ENCODE data around the gene TASOR2.
A peak's percentile ranks its signal among the peaks of the same experiment; 100 is the strongest.

The TASOR2 gene

GRCh38 chr10:5679606-5680005 is 5.0 kb upstream of the TASOR2 start:
- ChIA-PET POLR2A (interaction anchor here (0.6 kb wide), 1 partner anchor 68 kb away, joined by 3 read pairs; no protein-coding TSS in a partner anchor), CTCF (interaction anchor here (0.8 to 1.2 kb wide), 3 partner anchors 9 to 227 kb away, joined by 3 to 7 read pairs (median 3); no protein-coding TSS in a partner anchor)
- TF ChIP-seq, protein P1, sequence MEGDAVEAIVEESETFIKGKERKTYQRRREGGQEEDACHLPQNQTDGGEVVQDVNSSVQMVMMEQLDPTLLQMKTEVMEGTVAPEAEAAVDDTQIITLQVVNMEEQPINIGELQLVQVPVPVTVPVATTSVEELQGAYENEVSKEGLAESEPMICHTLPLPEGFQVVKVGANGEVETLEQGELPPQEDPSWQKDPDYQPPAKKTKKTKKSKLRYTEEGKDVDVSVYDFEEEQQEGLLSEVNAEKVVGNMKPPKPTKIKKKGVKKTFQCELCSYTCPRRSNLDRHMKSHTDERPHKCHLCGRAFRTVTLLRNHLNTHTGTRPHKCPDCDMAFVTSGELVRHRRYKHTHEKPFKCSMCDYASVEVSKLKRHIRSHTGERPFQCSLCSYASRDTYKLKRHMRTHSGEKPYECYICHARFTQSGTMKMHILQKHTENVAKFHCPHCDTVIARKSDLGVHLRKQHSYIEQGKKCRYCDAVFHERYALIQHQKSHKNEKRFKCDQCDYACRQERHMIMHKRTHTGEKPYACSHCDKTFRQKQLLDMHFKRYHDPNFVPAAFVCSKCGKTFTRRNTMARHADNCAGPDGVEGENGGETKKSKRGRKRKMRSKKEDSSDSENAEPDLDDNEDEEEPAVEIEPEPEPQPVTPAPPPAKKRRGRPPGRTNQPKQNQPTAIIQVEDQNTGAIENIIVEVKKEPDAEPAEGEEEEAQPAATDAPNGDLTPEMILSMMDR (IDR thresholded peaks at IDR 0.05; ENCODE audit: control extremely low read depth, extremely low read depth, low read depth, missing control alignments) = no peak
- no peak for DNase-seq (ENCODE audit: extremely low spot score)

DNA sequence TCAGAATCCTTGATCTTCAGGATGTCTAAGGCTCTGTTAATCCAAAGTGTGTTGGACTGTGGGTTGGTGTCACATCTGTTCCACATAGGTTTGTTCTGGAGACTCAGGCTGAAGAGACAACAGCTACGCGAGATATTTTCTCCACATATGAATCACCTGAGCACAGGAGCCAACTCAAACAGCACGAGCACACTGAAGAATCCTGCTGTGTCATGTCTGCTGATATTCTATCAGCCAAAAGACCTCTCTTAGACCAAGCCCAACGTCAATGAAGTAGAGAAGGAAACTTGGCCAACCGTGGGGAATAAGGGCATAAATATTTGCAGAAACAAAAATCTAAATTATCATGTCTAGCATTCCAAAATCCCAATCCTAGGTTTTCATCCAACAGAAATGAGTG is 2.7 kb upstream of the TASOR2 start:
- CTCF ChIA-PET = interaction anchor here (1.4 to 2.0 kb wide), 2 partner anchors 22 to 52 kb away, joined by 4 to 7 read pairs; no protein-coding TSS in a partner anchor

GRCh38 chr10:5683065-5683464 is 1.6 kb upstream of the TASOR2 start:
- TF ChIP-seq, protein P1 (IDR thresholded peaks at IDR 0.05; ENCODE audit: control extremely low read depth, extremely low read depth, low read depth, missing control alignments) = no peak
- no peak for DNase-seq (ENCODE audit: extremely low spot score)
- POLR2A ChIA-PET = no interaction called here
- CTCF ChIA-PET = interaction anchor here (0.8 to 2.2 kb wide), 5 partner anchors 11 to 60 kb away, joined by 3 to 7 read pairs (median 3); no protein-coding TSS in a partner anchor

More for the DNA sequence above, 2.7 kb upstream of the TASOR2 start:
- DNase-seq (ENCODE audit: extremely low spot score) = no peak
- TF ChIP-seq, protein P1 (IDR thresholded peaks at IDR 0.05; ENCODE audit: control extremely low read depth, extremely low read depth, low read depth, missing control alignments) = no peak
- POLR2A ChIA-PET = no interaction called here

DNA sequence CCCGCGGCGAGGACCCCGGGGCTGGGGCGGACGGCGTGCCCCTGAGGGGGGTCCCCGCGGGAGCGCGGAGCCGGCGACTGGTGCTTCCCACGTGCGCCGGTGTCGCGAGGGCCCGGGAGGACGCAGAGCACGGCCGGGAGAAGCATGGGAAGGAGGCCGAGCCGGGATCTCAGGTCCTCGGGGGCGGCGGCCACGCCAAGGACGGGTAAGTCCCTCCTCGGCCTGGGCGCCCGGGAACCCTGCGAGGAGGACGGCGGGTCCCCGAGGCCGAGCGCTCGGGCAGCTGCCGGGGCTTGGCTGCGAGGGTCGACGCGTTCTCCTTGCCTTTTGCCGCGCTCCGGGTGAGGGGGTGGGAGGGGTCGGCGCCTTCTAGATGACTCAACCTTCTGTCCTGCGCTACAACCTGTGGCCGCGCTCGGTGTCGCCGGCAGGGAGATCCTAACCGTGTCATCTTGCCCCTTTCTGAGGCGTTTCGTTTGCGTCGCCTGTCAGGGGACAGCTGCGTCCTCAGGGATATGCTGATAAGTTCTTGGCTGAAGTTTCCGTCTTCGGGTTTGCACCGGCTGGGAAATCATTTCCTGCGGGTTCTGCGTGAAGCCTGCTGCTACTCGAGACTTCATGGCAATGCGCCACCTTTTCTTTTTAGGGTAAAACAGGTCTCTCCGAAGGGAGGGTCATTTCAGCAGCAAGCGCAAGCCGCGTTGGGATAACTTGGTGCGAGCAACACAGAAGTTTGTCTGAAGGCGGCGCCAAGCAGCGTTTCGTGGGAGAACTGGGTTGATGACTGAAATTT is 529 bp downstream of the TASOR2 start:
- ChIA-PET CTCF (interaction anchor here (1.1 to 1.2 kb wide), 2 partner anchors 8 to 21 kb away, joined by 3 read pairs; no protein-coding TSS in a partner anchor), POLR2A (no interaction called here)
- DNase-seq (ENCODE audit: extremely low spot score) = peak; percentile 46
- TF ChIP-seq, protein P1 (IDR thresholded peaks at IDR 0.05; ENCODE audit: control extremely low read depth, extremely low read depth, low read depth, missing control alignments) = peak; percentile 65

- POLR2A ChIA-PET = no interaction called here
- no peak for DNase-seq (ENCODE audit: extremely low spot score)
These were observed 1.2 kb downstream of the TASOR2 start for GRCh38 chr10:5685764-5686240.

GRCh38 chr10:5688587-5688986 is 3.9 kb downstream of the TASOR2 start:
- DNase-seq (ENCODE audit: extremely low spot score) = no peak
- TF ChIP-seq, protein P1 (IDR thresholded peaks at IDR 0.05; ENCODE audit: control extremely low read depth, extremely low read depth, low read depth, missing control alignments) = no peak
- ChIA-PET POLR2A (no interaction called here), CTCF (interaction anchor here (0.9 to 1.6 kb wide), 6 partner anchors 11 to 174 kb away, joined by 3 to 6 read pairs (median 4); no protein-coding TSS in a partner anchor)

More at GRCh38 chr10:5685764-5686240, 1.2 kb downstream of the TASOR2 start:
- TF ChIP-seq, protein P1 (IDR thresholded peaks at IDR 0.05; ENCODE audit: control extremely low read depth, extremely low read depth, low read depth, missing control alignments) = peak; percentile 3
- CTCF ChIA-PET = no interaction called here

All from GM10248 (cell line).